Mesothelial cell of epicardium (in vitro differentiated cells): Measurements from ENCODE around the gene RAB28. TPM values are rescaled to one million over a fixed set of nuclear protein-coding genes. Genes with fewer than 3 reads are reported as not detected.

Experiments used
- DNase-seq, 2 experiments: peaks; one replicate each; pipeline ENCODE4 v3.0.0; 2021; ENCODE audit warnings: low spot score in 2 of 2; ENCODE audit not compliant: unreplicated experiment in 2 of 2
- H3K27ac Mint-ChIP-seq: 2 replicates; pipeline ENCODE4 v1.8.0; 2021; ENCODE audit warnings: mixed read lengths
- H3K27me3 Mint-ChIP-seq: 2 replicates; pipeline ENCODE4 v1.8.0; 2021; ENCODE audit warnings: low read depth, mixed read lengths
- H3K36me3 Mint-ChIP-seq: 2 replicates; pipeline ENCODE4 v1.8.0; 2021; ENCODE audit warnings: mixed read lengths
- H3K4me1 Mint-ChIP-seq: 2 replicates; pipeline ENCODE4 v1.8.0; 2021; ENCODE audit warnings: mixed read lengths
- H3K4me3 Mint-ChIP-seq: 2 replicates; pipeline ENCODE4 v1.8.0; 2021; ENCODE audit warnings: mild to moderate bottlenecking, moderate library complexity, mixed read lengths
- H3K9me3 Mint-ChIP-seq: 2 replicates; pipeline ENCODE4 v1.8.0; 2021; ENCODE audit warnings: mixed read lengths
- CTCF ChIP-seq: fragments of 200-600 bp; sonication (generic); IDR thresholded peaks from one replicate; pipeline ENCODE4 v1.5.0; 2021; ENCODE audit warnings: antibody characterized with exemption; ENCODE audit not compliant: unreplicated experiment
- total RNA-seq: library from RNA; stranded (reverse); gene quantifications from 3 replicates; pipeline ENCODE4 v1.2.1, GENCODE V29; 2021

Gene RAB28
- total RNA-seq, 1 donor from 2014 or later: 18.4 TPM

DNA sequence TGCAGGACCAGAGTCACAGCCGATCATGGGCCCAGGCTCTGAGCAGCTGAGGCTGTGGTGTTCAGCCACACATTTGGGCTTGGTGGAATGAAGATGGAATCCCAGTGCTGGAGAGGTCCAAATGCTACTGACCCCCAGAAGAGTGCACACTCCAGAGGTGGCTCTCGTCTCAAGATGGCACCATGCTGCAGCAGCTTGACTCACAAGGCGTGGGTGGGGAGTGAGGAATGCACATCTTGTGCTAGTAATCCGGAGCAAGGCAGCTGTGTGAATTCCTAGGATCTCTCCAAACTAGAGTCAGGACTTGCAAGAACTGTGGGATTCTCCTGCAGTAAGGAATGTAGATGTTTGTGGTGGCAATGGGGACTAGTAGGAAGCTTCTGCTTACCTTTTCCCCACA, 28.7 kb downstream of the RAB28 start:
- no peak overlapping the region for H3K4me3 Mint-ChIP-seq
- DNase-seq: no peak
- no peaks in the 10 kb centered on the region for H3K27me3 Mint-ChIP-seq
- H3K4me1 Mint-ChIP-seq: no peaks in the 10 kb centered on the region
- no peak overlapping the region for H3K27ac Mint-ChIP-seq
- peaks cover 24% of the 10 kb centered on the region for H3K9me3 Mint-ChIP-seq
- TF ChIP-seq CTCF: no peak
- peaks cover 34% of the 10 kb centered on the region for H3K36me3 Mint-ChIP-seq

DNA sequence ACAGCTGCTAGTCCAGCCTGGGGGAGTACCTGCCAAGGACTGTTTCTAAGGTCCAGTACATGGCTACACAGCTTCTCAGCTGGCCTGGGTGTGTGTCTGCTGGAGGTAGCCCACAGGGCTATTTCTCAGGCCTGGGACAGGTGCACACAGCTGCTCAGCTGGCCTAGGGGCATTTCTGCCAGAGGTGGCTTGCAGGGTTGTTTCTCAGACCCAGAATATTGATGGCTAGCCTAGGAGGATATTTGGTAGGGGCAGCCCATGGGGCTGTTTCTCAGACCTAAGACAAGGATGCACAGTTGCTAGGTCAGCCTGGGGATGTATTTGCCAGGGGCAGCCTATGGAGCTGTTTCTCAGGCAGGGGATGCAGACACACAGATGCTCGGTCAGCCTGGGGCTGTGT, 29.4 kb downstream of the RAB28 start:
- no peak overlapping the region for H3K4me3 Mint-ChIP-seq
- no peaks in the 10 kb centered on the region for H3K4me1 Mint-ChIP-seq
- H3K36me3 Mint-ChIP-seq: peaks cover 34% of the 10 kb centered on the region

GRCh38 chr4:13452927-13453579, 31.1 kb downstream of the RAB28 start:
- no peak overlapping the region for H3K4me3 Mint-ChIP-seq
- peaks cover 3% of the 10 kb centered on the region for H3K4me1 Mint-ChIP-seq
- peaks cover 31% of the 10 kb centered on the region for H3K36me3 Mint-ChIP-seq
- H3K27me3 Mint-ChIP-seq: no peaks in the 10 kb centered on the region
- peaks cover 24% of the 10 kb centered on the region for H3K9me3 Mint-ChIP-seq
- no peak for TF ChIP-seq CTCF
- no peak for DNase-seq
- no peak overlapping the region for H3K27ac Mint-ChIP-seq

More for the DNA sequence above, 29.4 kb downstream of the RAB28 start:
- no peak for DNase-seq
- Mint-ChIP-seq H3K27me3 (no peaks in the 10 kb centered on the region), H3K9me3 (peaks cover 24% of the 10 kb centered on the region), H3K27ac (no peak overlapping the region)
- no peak for TF ChIP-seq CTCF

GRCh38 chr4:13449590-13449989, 34.5 kb downstream of the RAB28 start:
- no peak for TF ChIP-seq CTCF

DNA sequence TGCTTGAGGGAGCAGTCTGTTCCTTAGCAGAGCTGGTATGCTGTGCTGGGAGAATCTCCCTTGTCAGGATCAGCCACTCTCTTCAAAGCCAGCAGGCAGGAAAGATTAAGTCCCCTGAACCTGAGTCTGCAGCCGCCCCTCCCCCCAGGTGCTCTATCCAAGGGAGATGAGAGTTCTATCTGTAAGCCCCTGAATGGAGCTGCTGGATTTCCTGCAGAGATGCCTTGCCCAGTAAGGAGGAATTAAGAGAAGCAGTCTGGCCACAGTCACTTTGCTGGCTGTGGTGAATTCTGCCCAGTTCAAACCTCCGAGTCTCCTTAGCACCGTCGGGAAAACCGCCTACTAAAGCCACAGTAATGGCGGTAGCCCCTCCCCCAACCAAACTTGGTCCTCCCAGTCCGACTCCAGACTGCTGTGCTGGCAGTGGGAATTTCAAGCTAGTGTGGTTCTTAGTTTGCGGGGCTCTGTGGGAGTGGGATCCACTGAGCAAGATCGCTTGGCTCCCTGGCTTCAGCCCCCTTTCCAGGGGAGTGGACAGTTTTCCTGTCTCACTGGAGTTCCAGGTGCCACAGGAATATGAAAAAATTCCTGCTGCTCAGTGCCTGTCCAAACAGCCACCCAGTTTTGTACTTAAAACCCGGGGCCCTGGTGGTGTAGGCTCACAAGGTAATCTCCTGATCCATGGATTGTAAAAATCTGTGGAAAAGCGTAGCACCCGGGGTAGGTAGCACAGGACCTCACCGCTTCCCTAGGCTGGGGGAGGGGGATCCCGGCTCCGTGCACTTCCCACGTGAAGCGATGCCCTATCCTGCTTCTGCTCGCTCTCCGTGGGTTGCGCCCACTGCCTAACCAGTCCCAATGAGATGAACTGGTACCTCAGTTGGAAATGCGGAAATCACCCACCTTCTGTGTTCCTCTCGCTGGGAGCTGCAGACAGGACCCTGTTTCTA, 38.0 kb downstream of the RAB28 start:
- Mint-ChIP-seq H3K9me3 (peaks cover 12% of the 10 kb centered on the region), H3K4me1 (peaks cover 13% of the 10 kb centered on the region), H3K36me3 (peaks cover 12% of the 10 kb centered on the region), H3K27ac (no peak overlapping the region), H3K4me3 (peak overlapping the region; percentile 69), H3K27me3 (no peaks in the 10 kb centered on the region)
- TF ChIP-seq CTCF: no peak
- peak in 1 of 2 experiments; percentile 45 for DNase-seq

More at GRCh38 chr4:13449590-13449989, 34.5 kb downstream of the RAB28 start:
- no peak for DNase-seq
- no peak overlapping the region for H3K27ac Mint-ChIP-seq
- peaks cover 34% of the 10 kb centered on the region for H3K9me3 Mint-ChIP-seq
- H3K27me3 Mint-ChIP-seq: no peaks in the 10 kb centered on the region
- H3K36me3 Mint-ChIP-seq: peaks cover 27% of the 10 kb centered on the region
- peaks cover 13% of the 10 kb centered on the region for H3K4me1 Mint-ChIP-seq
- H3K4me3 Mint-ChIP-seq: no peak overlapping the region
